Activated CD8-positive, alpha-beta memory T cell treated with anti-CD3 and anti-CD28 coated beads for 36 hours (primary cell): Measurements from ENCODE around the gene SEPHS1. TPM values are rescaled to one million over a fixed set of nuclear protein-coding genes. Genes with fewer than 3 reads are reported as not detected.

ENCODE experiments used
- CTCF ChIA-PET: fragments of 350-600 bp; sonication (Branson Sonifier 250); formaldehyde crosslinking; loops from one replicate; lab custom pipeline; 2021; ENCODE audit warnings: antibody characterized with exemption; lab: Charles Lee
- POLR2A ChIA-PET: fragments of 350-600 bp; sonication (Branson Sonifier 250); formaldehyde crosslinking; loops from one replicate; lab custom pipeline; 2021; ENCODE audit warnings: antibody characterized with exemption; lab: Charles Lee
- total RNA-seq, 2 experiments: library from RNA; stranded (reverse); gene quantifications; one replicate each; pipeline ENCODE4 v1.2.3, GENCODE V29; 2021

Gene SEPHS1
- total RNA-seq, 2 experiments from 2014 or later = 55.2 to 58.1 TPM

GRCh38 chr10:13371897-13372470 lies 23.9 kb upstream of the SEPHS1 start:
- CTCF ChIA-PET = interaction anchor here (0.6 to 3.6 kb wide), 9 partner anchors 12 to 439 kb away, joined by 3 to 23 read pairs (median 3); no protein-coding TSS in a partner anchor
- POLR2A ChIA-PET = no interaction called here

GRCh38 chr10:13366891-13367290 lies 18.8 kb upstream of the SEPHS1 start:
- POLR2A ChIA-PET = no interaction called here
- CTCF ChIA-PET = no interaction called here

GRCh38 chr10:13365831-13366230 lies 17.7 kb upstream of the SEPHS1 start:
- CTCF ChIA-PET = no interaction called here
- POLR2A ChIA-PET = no interaction called here

GRCh38 chr10:13365243-13365642 lies 17.1 kb upstream of the SEPHS1 start:
- ChIA-PET POLR2A (no interaction called here), CTCF (no interaction called here)

GRCh38 chr10:13360587-13360986 lies 12.5 kb upstream of the SEPHS1 start:
- ChIA-PET POLR2A (no interaction called here), CTCF (no interaction called here)

GRCh38 chr10:13356392-13356791 lies 8.3 kb upstream of the SEPHS1 start:
- ChIA-PET CTCF (no interaction called here), POLR2A (no interaction called here)

GRCh38 chr10:13354783-13355182 lies 6.7 kb upstream of the SEPHS1 start:
- ChIA-PET CTCF (no interaction called here), POLR2A (no interaction called here)

- POLR2A ChIA-PET = interaction anchor here (0.6 kb wide), 1 partner anchor 191 kb away, joined by 3 read pairs; no protein-coding TSS in a partner anchor
- CTCF ChIA-PET = no interaction called here
Measured at GRCh38 chr10:13352519-13352918, 4.4 kb upstream of the SEPHS1 start.

- ChIA-PET CTCF (no interaction called here), POLR2A (no interaction called here)
Measured at GRCh38 chr10:13351340-13351915, 3.3 kb upstream of the SEPHS1 start.

- ChIA-PET CTCF (no interaction called here), POLR2A (interaction anchor here (1.5 kb wide), 1 partner anchor 48 kb away, joined by 6 read pairs; no protein-coding TSS in a partner anchor)
Measured at GRCh38 chr10:13349463-13350274, 1.6 kb upstream of the SEPHS1 start.

GRCh38 chr10:13347500-13348156 lies 465 bp downstream of the SEPHS1 start:
- POLR2A ChIA-PET = interaction anchor here (0.6 kb wide), 1 partner anchor 72 kb away, joined by 3 read pairs; no protein-coding TSS in a partner anchor
- CTCF ChIA-PET = no interaction called here

- ChIA-PET POLR2A (interaction anchor here (0.6 kb wide), 1 partner anchor 72 kb away, joined by 3 read pairs; no protein-coding TSS in a partner anchor), CTCF (no interaction called here)
Measured at GRCh38 chr10:13347043-13347499, 1.0 kb downstream of the SEPHS1 start.

GRCh38 chr10:13346283-13347042 lies 1.6 kb downstream of the SEPHS1 start:
- ChIA-PET CTCF (no interaction called here), POLR2A (interaction anchor here (0.6 kb wide), 2 partner anchors 71 to 1703 kb away, joined by 3 to 4 read pairs; no protein-coding TSS in a partner anchor)

GRCh38 chr10:13340626-13341376 lies 7.3 kb downstream of the SEPHS1 start:
- ChIA-PET POLR2A (no interaction called here), CTCF (no interaction called here)

GRCh38 chr10:13340068-13340467 lies 8.0 kb downstream of the SEPHS1 start:
- CTCF ChIA-PET = no interaction called here
- POLR2A ChIA-PET = no interaction called here

GRCh38 chr10:13338390-13339110 lies 9.5 kb downstream of the SEPHS1 start:
- POLR2A ChIA-PET = no interaction called here
- CTCF ChIA-PET = no interaction called here

- ChIA-PET POLR2A (no interaction called here), CTCF (no interaction called here)
Measured at GRCh38 chr10:13337827-13338196, 10.3 kb downstream of the SEPHS1 start.
